Cerebellar nuclear complex (tissue), 1 donor: ENCODE results near the gene PXK.

Experiments
- DNase-seq, 2 experiments: peaks; one replicate each; lab custom pipeline; 2025; lab: John Stamatoyannopoulos, UW

PXK gene

GRCh38 chr3:58347984-58348383 lies 15.3 kb downstream of the PXK start:
- DNase-seq, result no peak

DNA sequence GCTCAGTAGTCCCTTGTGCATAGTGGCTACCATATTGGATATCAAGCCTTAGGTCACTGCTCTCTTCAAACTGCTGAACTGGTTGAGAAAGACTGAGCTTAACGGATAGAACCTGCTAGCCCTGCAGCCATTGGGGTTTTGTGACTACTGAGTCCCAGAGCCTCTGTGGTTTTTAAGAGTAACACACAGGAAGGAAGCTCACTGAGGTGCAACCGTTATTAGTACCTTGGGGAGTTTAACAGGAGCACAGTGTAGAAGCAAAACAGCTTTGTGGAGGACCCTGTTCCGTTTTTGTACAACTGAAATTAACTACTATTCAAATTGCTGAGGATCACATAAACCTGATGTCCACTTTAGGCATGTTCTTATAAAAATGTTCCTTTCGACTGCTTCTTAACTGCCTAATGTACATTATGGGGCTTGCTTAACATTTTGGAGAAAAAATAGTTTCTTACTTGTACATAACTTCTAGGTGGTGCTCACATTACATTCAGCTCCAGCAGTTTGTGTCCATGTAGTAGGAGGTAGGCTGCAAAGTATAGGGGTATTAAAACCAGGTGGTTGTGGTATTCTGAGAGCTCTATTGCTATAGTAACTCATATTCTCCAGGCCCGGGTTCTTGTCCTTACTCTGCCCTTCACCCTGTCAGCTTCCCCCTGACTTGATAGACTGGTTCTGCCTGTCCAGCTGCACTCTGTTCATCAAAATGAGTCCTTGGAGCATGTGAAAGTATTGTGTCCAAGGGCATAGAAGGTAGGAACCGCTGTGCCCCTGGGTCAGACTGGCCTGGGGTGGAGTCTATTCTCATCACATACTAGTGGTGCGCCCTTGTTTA lies 17.3 kb downstream of the PXK start:
- no peak for DNase-seq

- DNase-seq, result no peak
These were observed 17.9 kb downstream of the PXK start for GRCh38 chr3:58350627-58351013.

DNA sequence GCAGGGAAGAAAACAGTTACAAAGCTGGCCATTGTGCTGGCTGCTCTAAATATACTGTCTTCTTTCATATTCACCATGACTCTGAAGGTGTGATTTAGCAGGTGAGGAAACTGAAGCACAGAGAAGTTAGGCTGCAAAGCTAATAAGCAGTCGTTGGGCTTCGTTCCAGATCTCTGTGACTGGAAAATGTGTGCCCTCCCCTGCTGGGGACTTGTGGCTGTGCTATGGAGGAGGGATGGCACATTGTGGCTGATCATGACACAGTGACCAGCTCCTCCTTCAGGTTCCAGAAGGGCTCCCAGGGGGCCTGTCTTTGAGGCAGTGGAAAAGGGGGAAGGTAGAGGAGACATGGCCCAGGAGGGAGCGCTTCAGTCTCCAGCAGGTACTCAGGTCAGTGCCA lies 19.2 kb downstream of the PXK start:
- no peak for DNase-seq

- no peak for DNase-seq
These were observed 19.9 kb downstream of the PXK start for GRCh38 chr3:58352626-58353025.

DNA sequence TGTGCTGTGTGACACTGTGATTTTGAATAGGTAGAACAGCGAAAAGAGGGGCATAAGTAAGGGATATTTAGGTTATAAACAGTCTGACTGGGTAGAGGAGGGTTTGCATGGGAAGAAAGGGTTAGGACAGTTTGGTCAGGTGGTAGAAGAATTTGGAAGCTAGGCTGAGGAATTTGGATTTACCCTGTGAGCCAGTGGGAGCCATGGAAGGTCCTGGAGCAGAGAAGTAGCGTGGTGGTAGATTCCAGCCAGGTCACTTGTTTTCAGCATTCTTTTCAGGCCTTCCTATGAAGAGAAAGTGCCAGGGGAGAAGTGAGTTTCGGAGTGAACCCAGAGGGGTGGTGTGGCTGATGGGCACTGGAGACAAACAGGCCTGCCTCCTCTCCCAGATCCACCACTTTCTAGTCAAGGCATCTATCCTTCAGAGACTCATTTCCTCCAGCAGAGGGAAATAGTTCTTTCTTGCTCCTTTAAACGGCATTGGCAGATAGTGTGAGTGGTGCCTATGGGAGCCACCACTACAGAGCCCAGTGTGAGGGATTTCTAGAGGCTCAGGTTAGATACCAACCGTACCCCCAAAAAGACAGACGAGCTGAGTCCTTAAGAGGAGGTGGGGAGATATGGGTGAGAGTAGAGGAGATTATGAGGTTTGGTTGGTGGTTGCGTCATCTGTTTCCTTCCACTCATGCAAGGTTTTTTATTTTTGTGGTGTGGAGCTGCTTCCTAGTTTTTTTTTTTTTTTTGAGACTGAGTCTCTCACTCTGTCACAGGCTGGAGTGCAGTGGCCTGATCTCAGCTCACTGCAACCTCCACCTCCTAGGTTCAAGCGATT lies 21.2 kb downstream of the PXK start:
- DNase-seq, result no peak

DNA sequence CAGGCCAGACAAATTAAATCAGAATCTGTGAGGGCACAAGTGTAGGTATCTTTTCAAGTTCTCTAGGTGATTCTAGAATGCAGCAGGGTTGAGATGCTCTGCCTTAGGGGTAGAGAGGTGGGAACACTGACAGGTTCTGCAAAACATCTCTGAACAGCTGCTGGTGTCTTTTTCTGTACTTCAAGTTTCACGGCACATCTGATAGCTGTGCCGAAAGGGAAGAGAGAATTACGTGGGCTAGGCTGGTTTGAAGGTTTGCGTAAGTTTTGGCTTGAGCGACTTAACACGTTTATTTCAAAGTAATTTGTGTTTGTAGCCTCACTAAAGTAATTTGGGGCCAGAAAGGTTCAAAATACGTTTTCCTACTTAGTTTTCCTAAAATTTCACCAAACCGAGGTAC lies 22.5 kb downstream of the PXK start:
- DNase-seq, result no peak

DNA sequence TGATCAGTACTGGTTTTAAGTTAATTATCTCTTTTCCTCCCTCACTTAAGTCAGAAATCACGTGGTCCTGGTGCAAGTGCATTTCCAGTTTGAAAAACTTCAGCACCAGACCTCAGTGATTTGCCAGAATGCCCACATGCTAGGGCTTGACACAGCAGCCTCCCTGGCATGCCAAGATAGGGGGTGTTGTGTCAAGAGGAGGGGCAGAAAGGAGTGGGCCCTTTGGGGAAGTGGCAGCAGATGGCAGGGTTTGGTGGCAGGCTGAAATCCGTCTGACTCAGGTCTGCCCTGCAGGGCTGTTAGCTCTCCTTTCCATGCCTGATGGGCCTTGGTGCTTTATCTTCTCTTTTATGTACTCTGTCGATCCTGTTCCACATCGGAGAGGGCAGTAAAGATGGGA lies 23.4 kb downstream of the PXK start:
- no peak for DNase-seq

GRCh38 chr3:58357402-58357801 lies 24.7 kb downstream of the PXK start:
- no peak for DNase-seq

- DNase-seq, result no peak
These were observed 25.4 kb downstream of the PXK start for GRCh38 chr3:58358092-58358491.

DNA sequence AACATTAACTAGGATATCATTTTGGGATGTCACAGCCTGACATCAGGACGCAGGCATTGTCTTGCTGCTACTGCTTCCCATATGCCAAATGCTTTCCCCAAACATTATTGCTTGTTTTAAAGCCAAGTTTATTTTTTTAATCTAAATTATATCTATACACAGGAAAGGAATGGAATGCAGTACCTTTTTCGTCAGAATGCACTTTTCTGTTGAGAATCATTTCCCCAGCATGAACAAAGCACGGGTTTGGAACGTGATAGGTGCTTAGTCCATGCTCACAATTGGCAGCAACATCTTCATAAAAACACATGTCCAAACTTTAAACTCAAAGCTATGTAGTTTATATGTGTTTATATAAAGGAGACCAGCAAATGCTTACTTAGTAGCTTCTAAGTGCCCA lies 26.1 kb downstream of the PXK start:
- DNase-seq, result no peak

DNA sequence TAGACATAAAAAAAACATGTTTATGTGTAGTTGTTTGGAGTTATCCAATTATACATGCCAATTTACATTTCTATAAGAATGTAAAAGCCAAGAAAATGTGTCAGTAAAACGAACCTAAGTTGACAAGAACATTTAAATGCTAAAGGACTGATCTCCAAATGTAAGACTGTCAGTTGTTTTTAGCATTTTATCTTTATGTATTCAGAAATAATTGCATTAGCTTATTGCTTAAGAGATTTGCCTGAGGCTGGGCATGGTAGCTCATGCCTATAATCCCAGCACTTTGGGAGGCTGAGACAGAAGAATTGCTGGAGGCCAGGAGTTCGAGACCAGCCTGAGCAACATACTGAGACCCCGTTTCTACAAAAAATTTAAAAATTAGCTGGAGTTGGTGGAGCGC lies 26.9 kb downstream of the PXK start:
- DNase-seq, result no peak

- DNase-seq, result no peak
These were observed 29.2 kb downstream of the PXK start for GRCh38 chr3:58361866-58362265.

- DNase-seq, result no peak
These were observed 34.0 kb downstream of the PXK start for GRCh38 chr3:58366699-58367098.

GRCh38 chr3:58369038-58369437 lies 36.3 kb downstream of the PXK start:
- DNase-seq, result no peak

DNA sequence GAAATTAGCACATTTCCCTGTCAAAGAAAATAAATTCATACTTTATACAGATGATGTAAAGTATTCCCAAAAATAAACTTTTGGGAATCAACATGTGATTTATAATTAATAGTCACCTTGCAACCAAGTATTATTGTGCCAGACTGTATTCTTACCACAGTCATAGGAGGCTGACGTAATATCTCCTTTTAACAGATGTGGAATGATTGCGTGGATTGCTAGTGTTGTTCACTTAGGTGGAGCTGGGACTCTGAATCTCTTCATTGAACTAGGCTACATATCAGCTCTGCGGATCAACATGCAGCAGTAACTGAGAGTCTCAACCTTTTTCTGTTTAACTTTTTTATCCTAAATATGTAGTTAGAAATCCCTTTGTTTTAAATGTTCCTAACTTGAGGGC lies 37.2 kb downstream of the PXK start:
- DNase-seq, result no peak

GRCh38 chr3:58370407-58370806 lies 37.7 kb downstream of the PXK start:
- DNase-seq, result no peak

- DNase-seq, result no peak
These were observed 39.1 kb downstream of the PXK start for GRCh38 chr3:58371754-58372153.

DNA sequence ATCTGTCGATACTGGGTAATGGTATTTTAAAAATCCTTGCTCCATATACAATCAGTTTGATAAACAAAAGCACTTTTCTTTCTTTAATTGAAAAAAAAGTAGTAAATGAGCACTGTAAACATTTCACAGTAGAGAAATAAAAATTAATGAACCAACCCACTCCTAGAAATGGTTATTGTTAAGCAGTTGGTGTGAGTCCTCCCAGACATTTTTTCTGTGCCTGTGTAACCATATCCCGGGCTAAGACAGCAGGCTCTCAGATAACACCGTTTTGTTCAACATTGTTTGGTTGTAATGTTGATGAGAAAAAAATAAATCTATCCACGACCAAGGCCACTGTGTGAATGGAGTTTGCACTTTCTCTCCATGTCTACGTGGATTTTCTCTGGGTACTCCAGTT lies 42.6 kb downstream of the PXK start:
- DNase-seq, result no peak

- DNase-seq, result no peak
These were observed 44.5 kb downstream of the PXK start for GRCh38 chr3:58377168-58377567.

- DNase-seq, result no peak
These were observed 45.1 kb downstream of the PXK start for GRCh38 chr3:58377750-58378149.

GRCh38 chr3:58379351-58380073 lies 46.8 kb downstream of the PXK start:
- DNase-seq, result no peak

- no peak for DNase-seq
These were observed 50.8 kb downstream of the PXK start for GRCh38 chr3:58383476-58383875.
